HepG2 (cell line): ENCODE measurements around the gene ORC4. TPM values are rescaled to one million over a fixed set of nuclear protein-coding genes. Genes with fewer than 3 reads are reported as not detected.

Experiments used
- ATAC-seq: fragments of 200-7000 bp; cut with Tn5 transposase; 3 replicates; pipeline ENCODE4 v1.9.1; 2020; ENCODE audit warnings: mild to moderate bottlenecking, moderate library complexity
- BruUV-seq: library from RNA; stranded (reverse); fragments of 400-500 nt; replicated peaks from 2 replicates; lab custom pipeline; 2021; lab: Mats Ljungman, UMichigan
- CTCF ChIA-PET: fragments of 300-600 bp; formaldehyde crosslinking; extraction: SDS; loops from one replicate; lab custom pipeline; 2021; ENCODE audit warnings: low total read pairs, inconsistent platforms, low intra/inter-chr PET ratio; lab: Yijun Ruan, JAX
- POLR2A ChIA-PET: fragments of 350-600 bp; sonication (Branson Sonifier 250); formaldehyde crosslinking; loops from one replicate; lab custom pipeline; 2020; ENCODE audit warnings: antibody characterized with exemption, inconsistent platforms; lab: Yijun Ruan, JAX
- DNase-seq: peaks from one replicate; pipeline ENCODE4 v3.0.0-alpha.2; 2015; ENCODE audit warnings: low spot score
- FAIRE-seq: peaks from 3 replicates; lab custom pipeline; 2011; peaks lifted over from hg19 to GRCh38; lab: Jason Lieb, UNC
- H2AFZ ChIP-seq: one replicate; pipeline ENCODE4 v1.6.1; 2011; ENCODE audit warnings: low read length, inconsistent platforms
- H3K27ac ChIP-seq: fragments of 300-600 bp; 3 replicates; pipeline ENCODE4 v1.8.0; 2011; ENCODE audit warnings: mixed run types, mild to moderate bottlenecking, mixed read lengths, low read length, inconsistent platforms; ENCODE audit not compliant: insufficient read depth; ENCODE audit errors: extremely low read length
- H3K27me3 ChIP-seq, 2 experiments: fragments of 200-600 bp in 1 of 2; 2 replicates in 1 of 2; 3 replicates in 1 of 2; pipeline versions ENCODE4 v1.6.0 to v1.8.0; 2011; ENCODE audit warnings: low read length in 2 of 2, mild to moderate bottlenecking in 2 of 2, moderate library complexity in 2 of 2, inconsistent platforms in 1 of 2; ENCODE audit not compliant: insufficient read depth in 2 of 2, control insufficient read depth in 1 of 2
- H3K36me3 ChIP-seq, 2 experiments: fragments of 200-600 bp in 1 of 2; replicated peaks in 1 of 2; 2 replicates in 1 of 2; 3 replicates in 1 of 2; pipeline versions ENCODE4 v1.5.1 to v1.8.0; 2011; ENCODE audit warnings: low read length in 2 of 2, inconsistent platforms in 1 of 2; ENCODE audit not compliant: insufficient read depth in 2 of 2, control insufficient read depth in 1 of 2
- H3K4me1 ChIP-seq: 2 replicates; pipeline ENCODE4 v1.5.1; 2012; ENCODE audit warnings: low read length, inconsistent platforms; ENCODE audit not compliant: insufficient read depth
- H3K4me2 ChIP-seq: 2 replicates; pipeline ENCODE4 v1.6.0; 2011; ENCODE audit warnings: low read depth, low read length, inconsistent platforms
- H3K4me3 ChIP-seq, 3 experiments: fragments of 200-600 bp in 1 of 3; sonication (generic), shearing (Covaris generic) in 1 of 3; replicated peaks in 1 of 3; 2 replicates each; pipeline ENCODE4 v1.5.1; 2011 to 2016; ENCODE audit warnings: low read length in 3 of 3, inconsistent platforms in 2 of 3, low read depth in 2 of 3, mild to moderate bottlenecking in 2 of 3, control low read depth in 1 of 3, mixed read lengths in 1 of 3; ENCODE audit not compliant: insufficient read depth in 1 of 3
- H3K79me2 ChIP-seq: one replicate; pipeline ENCODE4 v1.6.1; 2011; ENCODE audit warnings: low read length, inconsistent platforms; ENCODE audit not compliant: insufficient read depth
- H3K9ac ChIP-seq: 2 replicates; pipeline ENCODE4 v1.6.0; 2011; ENCODE audit warnings: mild to moderate bottlenecking, low read depth, low read length, inconsistent platforms; ENCODE audit not compliant: insufficient read depth
- H3K9me3 ChIP-seq: 2 replicates; pipeline ENCODE4 v1.5.1; 2012; ENCODE audit warnings: mild to moderate bottlenecking, low read length
- H4K20me1 ChIP-seq: 2 replicates; pipeline ENCODE4 v1.6.0; 2011; ENCODE audit warnings: inconsistent platforms, mild to moderate bottlenecking, low read length, moderate library complexity; ENCODE audit not compliant: insufficient read depth
- AGO1 ChIP-seq: fragments of 200-400 bp; formaldehyde crosslinking; IDR thresholded peaks from 2 replicates; pipeline ENCODE4 v1.6.1; 2017; ENCODE audit warnings: mild to moderate bottlenecking, low read depth, low read length, moderate library complexity; ENCODE audit not compliant: poor library complexity, severe bottlenecking
- ATAD3A ChIP-seq: sonication (generic); formaldehyde crosslinking; IDR thresholded peaks from 2 replicates; pipeline ENCODE4 v1.4.0; 2020; ENCODE audit warnings: missing genetic modification reagents
- GTF3A ChIP-seq: sonication (generic); formaldehyde crosslinking; conservative IDR thresholded peaks from 2 replicates; pipeline ENCODE4 v1.4.0; 2020; ENCODE audit warnings: mild to moderate bottlenecking, missing genetic modification reagents
- GZF1 ChIP-seq: sonication (generic); formaldehyde crosslinking; IDR thresholded peaks from 2 replicates; pipeline ENCODE4 v1.5.1; 2020; ENCODE audit warnings: mild to moderate bottlenecking, missing genetic modification reagents
- HMG20A ChIP-seq: IDR thresholded peaks from 2 replicates; pipeline ENCODE4 v1.6.1; 2016; ENCODE audit warnings: borderline replicate concordance
- MAFG ChIP-seq: sonication (generic); formaldehyde crosslinking; IDR thresholded peaks from 2 replicates; pipeline ENCODE4 v1.5.1; 2020; ENCODE audit warnings: mild to moderate bottlenecking, missing genetic modification reagents
- NAIF1 ChIP-seq: sonication (generic); formaldehyde crosslinking; IDR thresholded peaks from 2 replicates; pipeline ENCODE4 v1.5.0; 2020; ENCODE audit warnings: mild to moderate bottlenecking, missing genetic modification reagents, borderline replicate concordance
- PAF1 ChIP-seq: IDR thresholded peaks from 2 replicates; pipeline ENCODE4 v1.6.1; 2016; ENCODE audit warnings: missing genetic modification reagents, missing compliant biosample characterization
- RNF219 ChIP-seq: sonication (generic); formaldehyde crosslinking; IDR thresholded peaks from 2 replicates; pipeline ENCODE4 v1.5.0; 2020; ENCODE audit warnings: mild to moderate bottlenecking, missing genetic modification reagents
- TAF1 ChIP-seq: sonication (generic); formaldehyde crosslinking; IDR thresholded peaks from 2 replicates; pipeline ENCODE4 v1.4.0; 2020; ENCODE audit warnings: missing genetic modification reagents
- THAP8 ChIP-seq: sonication (generic); formaldehyde crosslinking; IDR thresholded peaks from 2 replicates; pipeline ENCODE4 v1.5.1; 2020; ENCODE audit warnings: missing genetic modification reagents, mild to moderate bottlenecking, borderline replicate concordance
- TP53 ChIP-seq: sonication (generic); formaldehyde crosslinking; conservative IDR thresholded peaks from 2 replicates; pipeline ENCODE4 v1.4.0; 2020; ENCODE audit warnings: missing genetic modification reagents
- XRCC5 ChIP-seq: fragments of 200-400 bp; formaldehyde crosslinking; optimal IDR thresholded peaks from 2 replicates; pipeline ENCODE3; 2017; ENCODE audit warnings: mild to moderate bottlenecking, low read length
- ZFP37 ChIP-seq: sonication (generic); formaldehyde crosslinking; IDR thresholded peaks from 2 replicates; pipeline ENCODE4 v1.4.0; 2020; ENCODE audit warnings: missing genetic modification reagents, borderline replicate concordance
- ZNF589 ChIP-seq: sonication (generic); formaldehyde crosslinking; conservative IDR thresholded peaks from 2 replicates; pipeline ENCODE4 v1.8.0; 2022; ENCODE audit warnings: mild to moderate bottlenecking, moderate library complexity, missing genetic modification reagents
- WGBS: methylation state at CpG from one replicate; pipeline ENCODE4 v1.1.6; 2017; ENCODE audit warnings: low lambda C conversion rate; 5-methylcytosine and 5-hydroxymethylcytosine counted together
- in situ Hi-C: cut with HindIII; loops from 2 replicates; pipeline ENCODE4 v1.10.0; 2017; ENCODE audit warnings: low pct_unique_long_range_greater_than_20kb; ENCODE audit not compliant: extremely low pct_ligation_motif_present
- intact Hi-C: fragments of 100-400 bp; cut with micrococcal nuclease; formaldehyde crosslinking; loops from one replicate; pipeline ENCODE4 v1.10.0; 2022; ENCODE audit not compliant: unreplicated experiment
- polyA plus RNA-seq, 8 experiments: library from polyadenylated mRNA; depleted of rRNA in 3 of 8; stranded (reverse) in 7 of 8; unstranded in 1 of 8; fragments of >200 nt; fragmentation: Illumina TruSeq in 4 of 8; extraction: Trizol in 4 of 8; gene quantifications; 2 replicates each; pipeline versions ENCODE4 v1.2.1 to v1.2.3, GENCODE V29; 2011 to 2016; ENCODE audit warnings: low read depth in 4 of 8, missing spikeins in 1 of 8, mixed read lengths in 1 of 8; ENCODE audit not compliant: insufficient read depth in 1 of 8
- total RNA-seq, 5 experiments: library from RNA; depleted of rRNA; stranded (reverse); fragments of >200 nt; fragmentation: Illumina TruSeq; extraction: Trizol; gene quantifications; 2 replicates each; pipeline ENCODE4 v1.2.3, GENCODE V29; 2016; ENCODE audit warnings: low read depth in 1 of 5
- TF ChIP-seq, protein P1 (sequence below): sonication (generic); formaldehyde crosslinking; IDR thresholded peaks from 2 replicates; pipeline ENCODE4 v1.5.0; 2020; ENCODE audit warnings: missing genetic modification reagents, mild to moderate bottlenecking, borderline replicate concordance
- TF ChIP-seq, protein P2 (sequence below): sonication (generic); formaldehyde crosslinking; IDR thresholded peaks from 2 replicates; pipeline ENCODE4 v1.8.1; 2023; ENCODE audit warnings: mild to moderate bottlenecking, moderate library complexity, missing genetic modification reagents

ORC4 gene
- total and polyA plus RNA-seq, 2 of the 13 experiments (the other 11 are each of a cell fraction or from before 2014, with no cell fraction given), result 28.6 to 84.8 TPM

GRCh38 chr2:148021886-148022285 is 1.3 kb upstream of the ORC4 start (continued):
- TF ChIP-seq PAF1 (CRISPR knock-in tag), result no peak

DNA sequence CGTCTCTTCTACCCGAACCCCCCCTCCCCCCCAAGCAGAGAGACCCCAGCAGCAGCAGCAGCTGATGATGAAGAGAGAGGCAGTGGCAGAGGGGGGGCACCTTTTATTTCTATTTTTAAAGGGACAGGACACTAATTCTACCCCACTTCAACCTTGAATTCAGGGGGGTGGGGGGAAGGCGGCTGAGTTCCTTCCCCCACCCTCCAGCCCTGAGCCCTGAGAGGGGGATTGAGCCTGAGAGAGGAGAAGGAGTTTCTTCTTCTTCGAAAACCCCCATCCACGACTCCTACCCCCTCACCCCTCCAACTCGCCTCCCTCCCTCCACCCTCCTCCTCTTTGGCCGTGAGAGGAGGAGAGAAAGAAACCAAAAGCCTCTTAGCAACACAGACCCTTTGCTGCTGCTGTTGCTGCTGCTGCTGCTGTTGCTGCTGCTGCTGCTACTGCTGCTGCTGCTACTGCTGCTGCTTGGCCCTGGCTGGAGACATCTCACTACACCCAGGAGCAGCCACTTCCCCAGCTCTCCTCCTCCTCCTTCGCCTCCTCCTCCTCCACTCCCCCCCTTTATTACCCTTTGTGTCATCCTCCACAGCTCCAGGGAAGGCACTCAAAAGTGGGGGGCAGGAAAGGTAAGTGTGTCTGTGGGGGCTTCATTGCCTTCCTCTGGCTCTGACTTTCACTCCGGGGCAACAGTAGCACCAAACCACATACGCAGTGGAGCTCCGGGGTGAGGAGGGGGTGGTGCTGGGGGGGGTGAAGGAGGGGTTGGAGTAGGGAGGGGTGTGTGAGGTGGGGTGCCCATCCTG is 723 bp upstream of the ORC4 start, which contains the start of gene MBD5:
Gene MBD5, plus strand, starts transcription at position 33 of the 803 bp plus-strand sequence.
- H3K27ac ChIP-seq, result peak within 1 kb of the TSS; percentile 82
- in situ Hi-C loops, result no loop called here
- intact Hi-C loops, result loop anchor here (2.0 to 5.0 kb wide), 4 partner anchors 94 to 1566 kb away; partner anchors contain the start of genes EPC2 and MMADHC
- DNase-seq, result peak; percentile 35
- H3K9ac ChIP-seq, result peak within 1 kb of the TSS; percentile 88
- peaks cover 0 to 2% of the 10 kb centered on the region in 2 experiments; a peak in 1 of 5 replicates for H3K36me3 ChIP-seq
- H3K79me2 ChIP-seq, result peaks cover 90% of the 10 kb centered on the region
- ChIA-PET CTCF (no interaction called here), POLR2A (interaction anchor here (0.6 to 2.1 kb wide), 35 partner anchors 8 to 1566 kb away, joined by 3 to 25 read pairs (median 4); partner anchors contain the start of genes ACVR2A and MMADHC)
- H4K20me1 ChIP-seq, result peaks cover 28% of the 10 kb centered on the region
- H3K27me3 ChIP-seq, result peaks cover 0 to 6% of the 10 kb centered on the region in 2 experiments; a peak in 1 of 5 replicates
- peak within 1 kb of the TSS; percentile 88 to 97 (median 93) for H3K4me3 ChIP-seq
- H3K9me3 ChIP-seq, result no peaks in the 10 kb centered on the region
- H3K4me2 ChIP-seq, result peak within 1 kb of the TSS; percentile 88
- 0% methylated on average over 11 of the region's 11 CpGs for WGBS
- H3K4me1 ChIP-seq, result peaks cover 58% of the 10 kb centered on the region
- ATAC-seq, result peak; percentile 66
- BruUV-seq, result TSS peak; percentile 55
- H2AFZ ChIP-seq, result peak within 1 kb of the TSS; percentile 48
- FAIRE-seq, result no peak
- TF ChIP-seq MAFG (CRISPR knock-in tag), result no peak
- TF ChIP-seq, protein P1, sequence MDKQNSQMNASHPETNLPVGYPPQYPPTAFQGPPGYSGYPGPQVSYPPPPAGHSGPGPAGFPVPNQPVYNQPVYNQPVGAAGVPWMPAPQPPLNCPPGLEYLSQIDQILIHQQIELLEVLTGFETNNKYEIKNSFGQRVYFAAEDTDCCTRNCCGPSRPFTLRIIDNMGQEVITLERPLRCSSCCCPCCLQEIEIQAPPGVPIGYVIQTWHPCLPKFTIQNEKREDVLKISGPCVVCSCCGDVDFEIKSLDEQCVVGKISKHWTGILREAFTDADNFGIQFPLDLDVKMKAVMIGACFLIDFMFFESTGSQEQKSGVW, result no peak
- no peak for TF ChIP-seq ZNF589
- TF ChIP-seq THAP8 (CRISPR knock-in tag), result no peak
- TF ChIP-seq, protein P2, sequence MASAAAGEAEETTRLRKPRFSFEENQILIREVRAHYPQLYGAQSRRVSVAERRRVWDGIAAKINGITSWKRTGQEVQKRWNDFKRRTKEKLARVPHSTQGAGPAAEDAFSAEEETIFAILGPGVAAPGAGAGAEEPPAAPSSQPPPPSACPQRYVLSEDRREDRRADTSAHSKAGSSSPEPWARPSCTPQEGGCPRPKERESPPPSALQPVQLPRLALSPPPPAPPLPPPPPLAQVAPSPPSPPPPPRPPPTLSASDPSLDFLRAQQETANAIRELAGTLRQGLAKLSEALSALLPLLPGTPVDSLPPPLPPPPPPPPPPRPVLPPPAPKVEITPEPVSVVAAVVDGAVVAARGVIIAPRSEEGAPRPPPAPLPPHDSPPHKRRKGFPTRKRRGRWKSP (CRISPR knock-in tag), result no peak
- no peak for TF ChIP-seq RNF219 (CRISPR knock-in tag)
- no peak; the same call in 1 of the 2 replicates for TF ChIP-seq TAF1
- no peak for TF ChIP-seq AGO1
- TF ChIP-seq ATAD3A, result no peak
- no peak for TF ChIP-seq ZFP37 (CRISPR knock-in tag)
- TF ChIP-seq TP53 (CRISPR knock-in tag), result no peak
- TF ChIP-seq XRCC5, result no peak
- TF ChIP-seq NAIF1, result 0 out of 2 replicates have a peak, but pooled peaks have one; percentile 48
- no peak for TF ChIP-seq GTF3A (CRISPR knock-in tag)
- no peak for TF ChIP-seq HMG20A
- peak; percentile 63; the same call in 1 of the 2 replicates for TF ChIP-seq GZF1
